BLaER1 treated with 17β-estradiol and CSF1 and Interleukin-3, amounts not matched to agents 10 nM and 100 nM (cell line): Measurements from ENCODE around the gene ISL2.

Experiments
- H3K27ac ChIP-seq, 11 experiments: shearing (Covaris generic); formaldehyde crosslinking; 2 replicates each; pipeline ENCODE4 v1.8.1; 2022
- H3K27me3 ChIP-seq, 11 experiments: shearing (Covaris generic); formaldehyde crosslinking; 2 replicates each; pipeline ENCODE4 v1.8.1; 2022
- H3K36me3 ChIP-seq, 11 experiments: shearing (Covaris generic); formaldehyde crosslinking; 2 replicates each; pipeline ENCODE4 v1.8.1; 2022
- H3K4me1 ChIP-seq, 10 experiments: shearing (Covaris generic); formaldehyde crosslinking; 2 replicates each; pipeline ENCODE4 v1.8.1; 2022
- H3K4me2 ChIP-seq, 11 experiments: shearing (Covaris generic); formaldehyde crosslinking; 2 replicates each; pipeline ENCODE4 v1.8.1; 2022
- H3K4me3 ChIP-seq, 10 experiments: shearing (Covaris generic); formaldehyde crosslinking; 2 replicates each; pipeline ENCODE4 v1.8.1; 2022
- H3K9ac ChIP-seq, 11 experiments: shearing (Covaris generic); formaldehyde crosslinking; 2 replicates each; pipeline ENCODE4 v1.8.1; 2022
- H3K9me3 ChIP-seq, 11 experiments: shearing (Covaris generic); formaldehyde crosslinking; replicated peaks in 1 of 11; 2 replicates each; pipeline ENCODE4 v1.8.1; 2022
- H4K20me1 ChIP-seq, 11 experiments: shearing (Covaris generic); formaldehyde crosslinking; 2 replicates each; pipeline ENCODE4 v1.8.1; 2022
- Cebpa-rat ChIP-seq, 11 experiments: shearing (Covaris generic); IDR thresholded peaks; 2 replicates each; pipeline ENCODE4 v1.8.1; 2022

ISL2 gene

DNA sequence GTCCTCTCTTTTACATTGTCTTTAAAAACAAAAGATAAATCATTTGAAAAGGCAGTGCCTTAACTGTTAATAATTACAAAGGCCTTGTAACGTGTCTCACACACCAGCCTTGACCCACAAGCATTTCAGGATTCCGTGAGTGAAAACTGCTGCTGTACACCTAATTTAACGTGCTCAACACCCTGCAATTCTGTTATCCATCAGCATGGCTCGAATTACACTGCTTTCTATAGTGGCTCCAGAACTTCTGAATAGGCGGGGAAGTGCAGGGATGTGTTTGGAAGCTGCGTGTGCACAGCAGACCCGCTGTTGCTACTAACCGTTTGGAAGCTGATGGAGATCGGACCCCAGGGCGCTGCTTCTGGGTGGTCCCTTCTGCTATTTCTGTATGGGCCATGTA lies 15.4 kb upstream of the ISL2 start:
- no peak overlapping the region for H3K4me2 ChIP-seq
- no peak for TF ChIP-seq Cebpa-rat (IDR thresholded peaks at IDR 0.05)
- H4K20me1 ChIP-seq: no peaks in the 10 kb centered on the region

DNA sequence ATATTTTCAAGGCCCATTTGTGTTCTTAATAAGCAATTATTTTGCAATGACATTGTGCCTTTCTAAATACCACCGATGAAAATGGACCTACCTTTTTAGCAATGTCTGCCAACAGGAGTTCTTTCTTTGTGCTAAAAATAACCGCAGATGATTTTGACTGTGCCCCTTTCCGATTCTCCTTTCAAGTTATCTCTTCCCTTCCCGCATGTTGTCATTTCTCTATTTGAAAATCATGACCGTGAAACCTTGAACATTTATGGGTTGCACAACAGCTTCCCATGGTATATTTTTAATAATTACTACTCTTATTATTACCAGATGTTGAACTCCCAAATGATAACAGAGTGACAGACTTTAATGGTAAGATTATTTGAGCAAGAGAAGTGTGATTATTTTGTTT lies 15.0 kb upstream of the ISL2 start:
- peak overlapping the region in 2 of 11 experiments; percentile 33 to 75; a peak in 1 of 22 replicates for H3K4me2 ChIP-seq
- H4K20me1 ChIP-seq: no peaks in the 10 kb centered on the region
- peaks cover 0 to 17% (median 15%) of the 10 kb centered on the region in 10 experiments; a peak in 16 of 20 replicates for H3K4me1 ChIP-seq
- H3K9ac ChIP-seq: no peak overlapping the region
- H3K27me3 ChIP-seq: no peaks in the 10 kb centered on the region
- H3K27ac ChIP-seq: no peak overlapping the region
- no peaks in the 10 kb centered on the region for H3K36me3 ChIP-seq
- H3K9me3 ChIP-seq: 0 out of 22 replicates have a peak, but pooled peaks cover 0 to 3% (median 0%) of the 10 kb centered on the region in 11 experiments
- no peak for TF ChIP-seq Cebpa-rat (IDR thresholded peaks at IDR 0.05)
- H3K4me3 ChIP-seq: no peak overlapping the region

More for the DNA sequence above, 15.4 kb upstream of the ISL2 start:
- peaks cover 0 to 17% (median 15%) of the 10 kb centered on the region in 10 experiments; a peak in 16 of 20 replicates for H3K4me1 ChIP-seq
- H3K4me3 ChIP-seq: no peak overlapping the region
- H3K27ac ChIP-seq: no peak overlapping the region
- H3K9me3 ChIP-seq: 0 out of 22 replicates have a peak, but pooled peaks cover 0 to 3% (median 0%) of the 10 kb centered on the region in 11 experiments
- no peaks in the 10 kb centered on the region for H3K36me3 ChIP-seq
- no peak overlapping the region for H3K9ac ChIP-seq
- H3K27me3 ChIP-seq: no peaks in the 10 kb centered on the region

DNA sequence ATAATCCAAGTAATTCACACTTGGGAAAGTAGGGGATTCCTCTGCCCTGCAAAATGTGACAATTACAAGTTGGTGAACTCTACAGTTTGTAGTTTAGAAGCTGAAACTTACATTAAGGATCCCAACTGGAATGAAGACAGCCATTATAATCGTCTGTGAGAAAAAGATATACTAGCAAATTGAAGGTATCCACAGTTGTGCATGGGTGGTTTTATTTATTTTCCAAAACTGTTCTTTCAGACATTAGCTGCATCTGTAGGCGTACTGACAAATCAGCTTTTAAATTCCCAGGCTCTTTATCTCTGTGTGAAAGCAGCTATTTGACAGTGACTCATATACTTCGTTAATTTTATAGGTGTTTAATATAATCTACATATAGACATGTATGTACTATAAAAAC lies 12.5 kb upstream of the ISL2 start:
- peaks cover 0 to 17% (median 15%) of the 10 kb centered on the region in 10 experiments; a peak in 16 of 20 replicates for H3K4me1 ChIP-seq
- no peaks in the 10 kb centered on the region for H3K27me3 ChIP-seq
- H3K4me2 ChIP-seq: peak overlapping the region in 4 of 11 experiments; percentile 59 to 75 (median 72); a peak in 5 of 22 replicates
- no peaks in the 10 kb centered on the region for H4K20me1 ChIP-seq
- H3K27ac ChIP-seq: peak overlapping the region in 3 of 11 experiments; percentile 27 to 48 (median 43); a peak in 3 of 22 replicates
- no peak for TF ChIP-seq Cebpa-rat (IDR thresholded peaks at IDR 0.05)
- no peak overlapping the region for H3K9ac ChIP-seq
- no peak overlapping the region for H3K4me3 ChIP-seq
- no peaks in the 10 kb centered on the region for H3K36me3 ChIP-seq
- H3K9me3 ChIP-seq: 0 out of 22 replicates have a peak, but pooled peaks cover 0 to 3% (median 0%) of the 10 kb centered on the region in 11 experiments

DNA sequence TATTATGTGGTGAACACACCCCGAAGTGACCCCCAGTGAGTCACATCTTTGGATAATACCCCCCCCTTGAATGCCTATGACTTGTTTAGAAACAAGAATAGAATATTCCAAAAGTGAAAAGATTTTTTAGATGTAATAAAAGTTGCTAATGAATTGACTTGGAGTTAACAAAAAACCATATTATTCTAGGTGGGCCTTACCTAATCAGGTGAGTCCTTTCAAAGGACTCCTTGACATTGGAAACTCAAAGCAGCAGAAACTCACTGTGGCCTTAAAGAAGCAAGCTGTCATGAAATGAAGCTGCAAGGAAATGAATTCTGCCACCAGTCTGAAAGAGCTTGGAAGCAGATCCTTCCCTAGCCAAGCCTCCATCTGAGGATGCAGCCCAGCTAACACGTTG lies 10.9 kb upstream of the ISL2 start:
- Histone ChIP-seq H4K20me1 (no peaks in the 10 kb centered on the region; a peak in 1 of 22 replicates), H3K36me3 (no peaks in the 10 kb centered on the region), H3K9ac (no peak overlapping the region), H3K4me2 (no peak overlapping the region), H3K27me3 (no peaks in the 10 kb centered on the region), H3K9me3 (0 out of 22 replicates have a peak, but pooled peaks cover 0 to 3% (median 0%) of the 10 kb centered on the region in 11 experiments), H3K4me1 (peaks cover 0 to 17% (median 15%) of the 10 kb centered on the region in 10 experiments; a peak in 16 of 20 replicates), H3K4me3 (no peak overlapping the region), H3K27ac (no peak overlapping the region)
- no peak for TF ChIP-seq Cebpa-rat (IDR thresholded peaks at IDR 0.05)

DNA sequence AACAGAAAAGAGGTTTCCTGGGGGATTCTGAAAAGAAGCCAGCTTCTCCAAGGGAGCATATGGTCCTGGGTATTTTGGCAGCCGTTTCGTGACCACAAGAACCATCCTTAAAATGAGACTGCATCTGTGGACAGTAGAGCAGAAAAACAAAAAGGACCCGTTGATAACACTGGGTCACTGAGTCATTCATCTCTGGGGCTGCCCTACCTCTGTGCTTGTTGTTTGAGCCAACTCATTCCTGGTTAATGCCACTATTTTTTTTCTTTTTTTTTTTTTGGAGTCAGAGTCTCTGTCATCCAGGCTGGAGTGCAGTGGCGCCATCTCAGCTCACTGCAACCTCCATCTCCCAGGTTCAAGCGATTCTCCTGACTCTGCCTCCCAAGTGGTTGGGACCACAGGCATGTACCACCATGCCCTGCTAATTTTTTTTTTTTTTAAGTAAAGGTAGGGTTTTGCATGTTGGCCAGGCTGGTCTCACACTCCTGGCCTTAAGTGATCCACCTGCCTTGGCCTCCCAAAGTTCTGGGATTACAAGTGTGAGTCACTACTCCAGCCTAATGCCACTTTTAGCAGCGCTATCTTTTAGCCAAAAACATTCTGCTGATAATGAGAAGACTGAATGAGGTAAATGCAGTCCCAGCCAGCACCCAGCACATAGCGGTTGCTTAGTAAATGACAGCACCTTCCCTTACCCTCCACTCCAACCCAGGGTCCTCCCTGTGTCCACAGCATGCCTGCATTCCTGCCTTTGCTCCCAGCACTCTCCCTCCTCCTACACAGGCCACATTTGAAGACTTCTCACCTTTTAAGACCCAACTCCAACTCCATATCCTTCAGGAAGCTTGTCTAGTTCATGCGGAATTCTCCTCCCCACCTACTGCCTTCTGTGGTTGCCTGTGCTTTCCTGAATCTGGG lies 9.1 kb upstream of the ISL2 start:
- Histone ChIP-seq H4K20me1 (no peaks in the 10 kb centered on the region; a peak in 1 of 22 replicates), H3K27ac (no peak overlapping the region), H3K27me3 (no peaks in the 10 kb centered on the region), H3K4me3 (no peak overlapping the region), H3K4me1 (peaks cover 0 to 17% (median 14%) of the 10 kb centered on the region in 10 experiments; a peak in 16 of 20 replicates), H3K9ac (no peak overlapping the region), H3K9me3 (0 out of 22 replicates have a peak, but pooled peaks cover 0 to 2% (median 0%) of the 10 kb centered on the region in 11 experiments), H3K36me3 (no peaks in the 10 kb centered on the region), H3K4me2 (no peak overlapping the region)
- no peak for TF ChIP-seq Cebpa-rat (IDR thresholded peaks at IDR 0.05)

GRCh38 chr15:76328106-76328696 lies 8.4 kb upstream of the ISL2 start:
- Histone ChIP-seq H3K27ac (no peak overlapping the region), H4K20me1 (no peaks in the 10 kb centered on the region; a peak in 1 of 22 replicates), H3K4me2 (no peak overlapping the region), H3K9me3 (no peaks in the 10 kb centered on the region), H3K4me1 (peaks cover 0 to 9% (median 7%) of the 10 kb centered on the region in 10 experiments; a peak in 16 of 20 replicates), H3K9ac (no peak overlapping the region), H3K4me3 (no peak overlapping the region), H3K27me3 (no peaks in the 10 kb centered on the region), H3K36me3 (no peaks in the 10 kb centered on the region)
- no peak for TF ChIP-seq Cebpa-rat (IDR thresholded peaks at IDR 0.05)

DNA sequence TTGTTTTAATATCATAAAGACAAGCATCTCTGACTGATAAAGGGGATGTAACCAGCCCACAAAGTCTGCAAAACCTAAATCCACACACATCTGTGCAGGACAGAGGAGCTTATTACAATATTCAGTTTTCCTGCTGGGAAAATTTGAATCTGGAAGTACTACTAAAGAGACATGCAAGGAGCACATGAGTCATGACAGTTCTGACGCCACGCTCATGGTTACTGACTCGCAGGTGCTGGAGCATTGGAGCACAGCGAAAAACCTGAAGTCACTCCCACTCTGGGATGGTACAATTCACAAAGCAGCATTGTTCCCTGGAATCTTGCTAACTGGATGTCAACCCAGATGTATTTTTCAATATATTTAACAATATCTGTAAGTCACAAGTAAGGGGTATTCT lies 7.6 kb upstream of the ISL2 start:
- H3K4me2 ChIP-seq: no peak overlapping the region
- H3K4me3 ChIP-seq: no peak overlapping the region
- no peaks in the 10 kb centered on the region; a peak in 1 of 22 replicates for H4K20me1 ChIP-seq
- H3K4me1 ChIP-seq: peaks cover 0 to 2% (median 0%) of the 10 kb centered on the region in 10 experiments; a peak in 2 of 20 replicates
- no peaks in the 10 kb centered on the region for H3K36me3 ChIP-seq
- H3K27me3 ChIP-seq: peaks cover 0 to 5% (median 0%) of the 10 kb centered on the region in 11 experiments; a peak in 4 of 22 replicates
- TF ChIP-seq Cebpa-rat (IDR thresholded peaks at IDR 0.05): no peak
- H3K9me3 ChIP-seq: no peaks in the 10 kb centered on the region
- no peak overlapping the region for H3K9ac ChIP-seq
- H3K27ac ChIP-seq: no peak overlapping the region

DNA sequence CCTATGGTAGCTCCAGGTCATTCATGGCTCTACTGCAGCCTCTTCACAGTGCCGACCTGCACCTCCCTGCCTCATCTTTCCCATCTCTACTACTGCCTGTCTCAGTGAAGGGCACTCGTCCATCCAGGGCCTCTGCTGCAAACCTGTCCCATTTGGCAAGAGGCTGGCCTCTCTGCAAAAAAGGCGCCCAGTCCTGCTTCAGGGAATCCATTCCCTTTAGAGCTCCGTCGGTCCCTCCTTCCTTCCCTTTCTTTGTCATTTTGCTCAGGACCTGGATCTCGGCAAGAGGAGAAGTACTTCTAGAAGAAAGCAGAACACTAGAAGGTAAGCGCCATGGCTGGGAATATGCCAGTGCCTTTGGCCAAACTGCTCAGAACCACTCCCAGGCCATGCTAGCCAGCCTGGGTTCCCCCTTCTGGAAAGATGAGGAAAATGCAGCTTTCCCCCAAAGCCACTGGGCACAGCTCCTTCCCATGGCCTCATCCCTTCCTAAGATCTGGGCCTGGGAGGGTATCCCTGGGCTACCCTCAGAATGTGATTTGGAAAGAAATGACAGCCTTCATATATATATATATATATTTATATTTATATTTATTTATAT lies 6.4 kb upstream of the ISL2 start:
- H3K9me3 ChIP-seq: peaks cover 0 to 3% (median 0%) of the 10 kb centered on the region in 11 experiments; a peak in 2 of 22 replicates
- peaks cover 0 to 1% (median 0%) of the 10 kb centered on the region in 10 experiments; a peak in 3 of 20 replicates for H3K4me1 ChIP-seq
- no peaks in the 10 kb centered on the region for H3K36me3 ChIP-seq
- no peak overlapping the region for H3K27ac ChIP-seq
- no peak overlapping the region for H3K9ac ChIP-seq
- H3K4me2 ChIP-seq: no peak overlapping the region
- peaks cover 0 to under 1% (median 0%) of the 10 kb centered on the region in 11 experiments; a peak in 2 of 22 replicates for H4K20me1 ChIP-seq
- H3K4me3 ChIP-seq: no peak overlapping the region
- TF ChIP-seq Cebpa-rat (IDR thresholded peaks at IDR 0.05): no peak
- H3K27me3 ChIP-seq: peaks cover 2 to 17% (median 9%) of the 10 kb centered on the region in 11 experiments; a peak in 21 of 22 replicates
